ENCODE data around the gene ZCCHC14.
"Not testable (repeated sequence)": the region's sequence is repeated elsewhere in the genome, so short reads cannot be mapped to it uniquely, and the experiment has no call there.

DNA sequence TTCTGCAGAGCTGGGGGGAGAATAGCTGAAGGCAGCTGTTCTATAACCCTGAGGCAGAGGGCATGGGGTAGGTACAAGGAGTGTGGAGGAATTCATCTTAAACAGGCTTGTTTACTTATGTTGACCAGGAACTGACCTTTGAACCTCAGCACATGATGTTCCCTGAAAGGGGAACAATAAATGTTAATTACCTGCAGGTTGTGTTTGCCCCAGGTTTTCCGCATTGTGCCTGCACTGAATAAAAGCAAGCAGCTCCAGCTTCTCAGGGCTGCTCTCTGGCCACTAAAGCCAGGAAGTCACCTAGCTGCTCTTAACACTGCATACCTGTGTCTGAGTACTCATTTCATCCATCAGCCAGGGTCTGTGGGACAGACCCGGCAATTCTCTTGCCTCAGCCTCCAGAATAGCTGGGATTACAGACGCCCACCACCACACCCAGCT lies 113.5 kb downstream of the ZCCHC14 start:
- not testable (repeated sequence) for TF ChIP-seq CTCF (IDR thresholded peaks at IDR 0.05; ENCODE audit: poor library complexity); EZH2 (IDR thresholded peaks at IDR 0.05; ENCODE audit: borderline replicate concordance); EZH2phosphoT487 (IDR thresholded peaks at IDR 0.05; ENCODE audit: low read depth, severe bottlenecking, unreplicated experiment)

Measured in hepatocyte (in vitro differentiated cells).